GM23248 (cell line): Measurements from ENCODE around the gene FARS2. TPM values are rescaled to one million over a fixed set of nuclear protein-coding genes. Genes with fewer than 3 reads are reported as not detected.
A peak's percentile ranks its signal among the peaks of the same experiment; 100 is the strongest.

Experiments used
- DNase-seq: peaks from one replicate; pipeline ENCODE4 v3.0.0-alpha.2; 2015
- H2AFZ ChIP-seq: fragments of 200-600 bp; sonication (generic); 2 replicates; pipeline ENCODE4 v1.6.1; 2016; ENCODE audit warnings: antibody characterized with exemption
- H3F3A ChIP-seq: fragments of 200-600 bp; sonication (generic); 2 replicates; pipeline ENCODE4 v1.6.1; 2016; ENCODE audit warnings: mild to moderate bottlenecking, antibody characterized with exemption, mixed run types; ENCODE audit not compliant: insufficient read depth
- H3K27ac ChIP-seq: fragments of 200-600 bp; sonication (generic); 2 replicates; pipeline ENCODE4 v1.5.1; 2016; ENCODE audit warnings: mild to moderate bottlenecking
- H3K27me3 ChIP-seq: fragments of 200-600 bp; sonication (generic); replicated peaks from 2 replicates; pipeline ENCODE4 v1.6.1; 2016; ENCODE audit warnings: mild to moderate bottlenecking; ENCODE audit not compliant: insufficient read depth
- H3K36me3 ChIP-seq: fragments of 200-600 bp; sonication (generic); 2 replicates; pipeline ENCODE4 v1.6.1; 2016; ENCODE audit warnings: low read depth, mild to moderate bottlenecking
- H3K4me1 ChIP-seq: fragments of 200-600 bp; sonication (generic); 2 replicates; pipeline ENCODE4 v1.6.1; 2016; ENCODE audit warnings: mild to moderate bottlenecking; ENCODE audit not compliant: insufficient read depth
- H3K4me2 ChIP-seq: fragments of 200-600 bp; sonication (generic); one replicate; pipeline ENCODE4 v1.6.1; 2016; ENCODE audit warnings: mild to moderate bottlenecking; ENCODE audit not compliant: unreplicated experiment
- H3K4me3 ChIP-seq: fragments of 200-600 bp; sonication (generic); 2 replicates; pipeline ENCODE4 v1.5.1; 2016; ENCODE audit warnings: mild to moderate bottlenecking
- H3K79me2 ChIP-seq: fragments of 200-600 bp; sonication (generic); 2 replicates; pipeline ENCODE4 v1.6.1; 2016; ENCODE audit warnings: mild to moderate bottlenecking; ENCODE audit not compliant: insufficient read depth
- H3K9ac ChIP-seq: fragments of 200-600 bp; sonication (generic); 2 replicates; pipeline ENCODE4 v1.6.1; 2016; ENCODE audit warnings: mild to moderate bottlenecking
- H3K9me2 ChIP-seq: fragments of 200-600 bp; sonication (generic); 2 replicates; pipeline ENCODE4 v1.6.1; 2016; ENCODE audit warnings: mixed run types, mild to moderate bottlenecking, moderate library complexity; ENCODE audit not compliant: insufficient read depth
- H3K9me3 ChIP-seq: fragments of 200-600 bp; sonication (generic); one replicate; pipeline ENCODE4 v1.6.1; 2017; ENCODE audit warnings: low read depth
- H4K20me1 ChIP-seq: fragments of 200-600 bp; sonication (generic); 2 replicates; pipeline ENCODE4 v1.6.0; 2016; ENCODE audit not compliant: insufficient read depth
- EZH2 ChIP-seq: fragments of 200-600 bp; sonication (generic); IDR thresholded peaks from 2 replicates; pipeline ENCODE4 v1.6.1; 2018; ENCODE audit warnings: antibody characterized with exemption, mild to moderate bottlenecking; ENCODE audit not compliant: insufficient read depth, poor library complexity, severe bottlenecking
- EZH2phosphoT487 ChIP-seq: fragments of 200-600 bp; sonication (generic); IDR thresholded peaks from 2 replicates; pipeline ENCODE4 v1.6.1; 2018; ENCODE audit warnings: antibody characterized with exemption, moderate library complexity, mild to moderate bottlenecking, low read depth; ENCODE audit not compliant: insufficient read depth
- WGBS, 2 experiments: methylation state at CpG; one replicate each; pipeline ENCODE4 v1.1.6; 2015 to 2017; ENCODE audit warnings: low lambda C conversion rate in 2 of 2, low coverage in 1 of 2; ENCODE audit errors: missing lambda C conversion rate in 2 of 2; 5-methylcytosine and 5-hydroxymethylcytosine counted together
- in situ Hi-C: fragments of 300-500 bp; cut with MboI; formaldehyde crosslinking; loops from 2 replicates; pipeline ENCODE4 v1.15.0; 2020
- polyA plus RNA-seq: library from polyadenylated mRNA; unstranded; fragments of >200 nt; fragmentation: Nextera tagmentation; extraction: Ambion mirVana; gene quantifications from 2 replicates; pipeline ENCODE4 v1.2.1, GENCODE V29; 2016
- total RNA-seq: library from RNA; depleted of rRNA; stranded (reverse); fragments of >200 nt; shearing (Covaris generic); gene quantifications from 2 replicates; pipeline ENCODE4 v1.2.3, GENCODE V29; 2014

FARS2 gene
- total and polyA plus RNA-seq, 2 experiments from 2014 or later, result 15.1 to 16.5 TPM

- H2AFZ ChIP-seq, result no peak overlapping the region
- H3K4me2 ChIP-seq, result no peak overlapping the region
- no peaks in the 10 kb centered on the region for H3K79me2 ChIP-seq
- H3F3A ChIP-seq, result no peaks in the 10 kb centered on the region
- H3K27me3 ChIP-seq, result no peaks in the 10 kb centered on the region
- no peaks in the 10 kb centered on the region for H3K9me3 ChIP-seq
- no peak overlapping the region for H3K4me3 ChIP-seq
- in situ Hi-C loops, result no loop called here
- H3K36me3 ChIP-seq, result no peaks in the 10 kb centered on the region
- TF ChIP-seq EZH2 (no peak), EZH2phosphoT487 (no peak)
- H4K20me1 ChIP-seq, result no peaks in the 10 kb centered on the region
- WGBS, 2 experiments, result 96% methylated on average over 3 of the region's 3 CpGs
- no peak overlapping the region for H3K9ac ChIP-seq
- H3K4me1 ChIP-seq, result peaks cover 13% of the 10 kb centered on the region
- no peak overlapping the region for H3K27ac ChIP-seq
- no peaks in the 10 kb centered on the region for H3K9me2 ChIP-seq
- DNase-seq, result no peak
Observed at GRCh38 chr6:5521322-5521721, 260.0 kb downstream of the FARS2 start.

- no peaks in the 10 kb centered on the region for H3K27me3 ChIP-seq
- no peak for DNase-seq
- no peaks in the 10 kb centered on the region for H3F3A ChIP-seq
- no peak overlapping the region for H3K27ac ChIP-seq
- H3K9ac ChIP-seq, result no peak overlapping the region
- no peak overlapping the region for H3K4me3 ChIP-seq
- H3K9me2 ChIP-seq, result no peaks in the 10 kb centered on the region
- no peaks in the 10 kb centered on the region for H4K20me1 ChIP-seq
- H3K4me1 ChIP-seq, result peaks cover 13% of the 10 kb centered on the region
- H2AFZ ChIP-seq, result no peak overlapping the region
- no peaks in the 10 kb centered on the region for H3K9me3 ChIP-seq
- H3K79me2 ChIP-seq, result no peaks in the 10 kb centered on the region
- H3K4me2 ChIP-seq, result no peak overlapping the region
- in situ Hi-C loops, result no loop called here
- H3K36me3 ChIP-seq, result no peaks in the 10 kb centered on the region
- TF ChIP-seq EZH2phosphoT487, result no peak
- no peak for TF ChIP-seq EZH2
Observed at GRCh38 chr6:5522147-5522546, 260.8 kb downstream of the FARS2 start.

DNA sequence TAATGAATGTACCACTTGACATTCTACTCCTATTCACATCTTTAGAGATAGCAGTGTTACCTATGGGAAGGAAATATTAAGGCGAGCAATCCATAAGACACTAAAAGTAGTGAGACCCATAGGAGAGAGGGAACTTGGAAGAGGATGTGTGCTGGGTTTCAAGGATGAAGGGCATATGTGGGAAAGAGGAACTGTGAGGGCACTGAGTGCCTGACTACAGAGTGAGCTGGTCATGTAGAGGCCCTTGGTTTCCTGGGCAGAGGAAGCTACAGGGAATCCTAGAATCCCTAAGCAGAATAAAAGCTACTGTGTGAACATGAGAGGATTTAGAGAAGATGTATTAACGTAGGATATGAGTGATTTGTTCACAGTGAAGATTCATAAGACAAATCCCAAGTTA, 262.8 kb downstream of the FARS2 start:
- no peak overlapping the region for H2AFZ ChIP-seq
- in situ Hi-C loops, result no loop called here
- H3K79me2 ChIP-seq, result no peaks in the 10 kb centered on the region
- H3K9me2 ChIP-seq, result no peaks in the 10 kb centered on the region
- WGBS, 2 experiments, result 97 to 98% methylated on average over 2 of the region's 2 CpGs
- DNase-seq, result no peak
- peaks cover 13% of the 10 kb centered on the region for H3K4me1 ChIP-seq
- H3K9me3 ChIP-seq, result no peaks in the 10 kb centered on the region
- H4K20me1 ChIP-seq, result no peaks in the 10 kb centered on the region
- no peaks in the 10 kb centered on the region for H3K36me3 ChIP-seq
- no peak overlapping the region for H3K27ac ChIP-seq
- H3F3A ChIP-seq, result no peaks in the 10 kb centered on the region
- no peak overlapping the region for H3K4me3 ChIP-seq
- no peaks in the 10 kb centered on the region for H3K27me3 ChIP-seq
- no peak overlapping the region for H3K9ac ChIP-seq
- H3K4me2 ChIP-seq, result no peak overlapping the region
- no peak for TF ChIP-seq EZH2
- TF ChIP-seq EZH2phosphoT487, result no peak

DNA sequence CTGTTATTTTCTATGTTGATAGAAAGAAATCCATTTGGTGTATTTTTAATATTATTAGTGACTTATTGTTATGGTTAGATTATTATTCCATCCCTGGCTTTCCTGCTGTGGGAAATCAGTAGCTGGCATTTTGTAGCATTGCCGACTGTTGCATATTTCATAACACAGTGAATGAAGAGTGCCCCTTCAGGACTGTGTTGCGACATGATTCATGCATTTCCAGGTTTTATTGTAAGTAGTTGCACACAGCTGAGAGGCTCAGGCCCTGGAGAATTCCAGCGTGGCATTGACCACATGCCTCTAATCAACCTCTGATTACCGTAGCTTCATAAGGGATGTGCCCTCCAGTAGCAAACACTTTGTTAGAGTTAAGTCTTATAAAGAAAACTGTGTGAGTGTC, 263.9 kb downstream of the FARS2 start:
- in situ Hi-C loops, result no loop called here
- peak overlapping the region; percentile 59 for H3K4me2 ChIP-seq
- H3K4me3 ChIP-seq, result no peak overlapping the region
- peak overlapping the region; percentile 60 for H3K27ac ChIP-seq
- H3K9me2 ChIP-seq, result no peaks in the 10 kb centered on the region
- peak; percentile 78 for DNase-seq
- WGBS, 2 experiments, result 42 to 50% methylated on average over 4 of the region's 4 CpGs
- TF ChIP-seq EZH2, result no peak
- TF ChIP-seq EZH2phosphoT487, result no peak
- no peaks in the 10 kb centered on the region for H3K79me2 ChIP-seq
- no peaks in the 10 kb centered on the region for H3K27me3 ChIP-seq
- H3K4me1 ChIP-seq, result peaks cover 13% of the 10 kb centered on the region
- no peaks in the 10 kb centered on the region for H3K9me3 ChIP-seq
- H3K9ac ChIP-seq, result peak overlapping the region; percentile 47
- no peaks in the 10 kb centered on the region for H4K20me1 ChIP-seq
- H3K36me3 ChIP-seq, result no peaks in the 10 kb centered on the region
- H2AFZ ChIP-seq, result peak overlapping the region; percentile 38; the same call in 1 of the 2 replicates
- H3F3A ChIP-seq, result no peaks in the 10 kb centered on the region

DNA sequence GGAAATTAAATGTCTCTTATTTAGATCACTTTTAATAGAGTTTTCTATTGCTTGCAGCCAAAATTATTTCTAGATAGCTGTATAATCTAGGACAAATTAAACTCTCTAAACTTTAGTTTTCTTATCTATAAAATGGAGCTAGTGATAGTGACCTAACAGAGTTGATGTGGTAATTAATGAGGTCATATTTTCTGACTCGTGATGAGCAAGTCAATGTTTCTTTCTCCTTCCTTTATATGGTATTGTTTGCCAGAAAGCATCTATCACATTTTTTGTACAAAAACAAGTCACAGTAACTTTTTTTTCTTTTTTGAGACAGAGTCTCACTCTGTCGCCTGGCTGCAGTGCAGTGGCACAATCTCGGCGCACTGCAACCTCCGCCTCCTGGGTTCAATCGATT, 267.7 kb downstream of the FARS2 start:
- WGBS, 2 experiments, result 96 to 97% methylated on average over 6 of the region's 6 CpGs
- Histone ChIP-seq H3K4me1 (peaks cover 13% of the 10 kb centered on the region), H4K20me1 (no peaks in the 10 kb centered on the region), H3K36me3 (no peaks in the 10 kb centered on the region), H3K4me3 (no peak overlapping the region), H3F3A (no peaks in the 10 kb centered on the region), H2AFZ (no peak overlapping the region), H3K4me2 (no peak overlapping the region), H3K79me2 (no peaks in the 10 kb centered on the region), H3K9me3 (no peaks in the 10 kb centered on the region), H3K9me2 (no peaks in the 10 kb centered on the region), H3K9ac (no peak overlapping the region), H3K27me3 (no peaks in the 10 kb centered on the region), H3K27ac (no peak overlapping the region)
- TF ChIP-seq EZH2, result no peak
- TF ChIP-seq EZH2phosphoT487, result no peak
- peak; percentile 41 for DNase-seq
- in situ Hi-C loops, result no loop called here
